ENCODE results near the gene DGKH. TPM values are rescaled to one million over a fixed set of nuclear protein-coding genes. Genes with fewer than 3 reads are reported as not detected.

Gene DGKH
- total RNA-seq, 3 donors from 2014 or later, result 11.5 to 19.0 (median 19.0) TPM

DNA sequence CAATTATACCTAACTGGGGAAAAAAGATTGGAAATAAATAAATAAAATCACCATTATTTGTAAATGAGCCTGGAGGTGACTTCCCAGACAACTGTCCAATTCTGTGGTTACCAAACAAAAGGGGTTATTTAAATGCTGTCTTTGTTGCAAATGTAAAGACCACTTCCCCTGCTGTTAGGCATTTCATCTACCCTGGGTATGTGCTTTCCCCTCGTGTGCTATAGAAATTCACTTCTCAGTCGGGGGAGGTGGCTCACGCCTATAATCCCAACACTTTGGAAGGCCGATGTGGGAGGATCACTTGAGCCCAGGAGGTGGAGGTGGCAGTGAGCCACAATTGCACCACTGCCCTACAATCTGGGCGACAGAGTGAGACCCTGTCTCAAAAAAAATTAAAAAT lies 121.6 kb downstream of the DGKH start:
- Histone ChIP-seq H3K9me3 (no peaks in the 10 kb centered on the region), H3K4me3 (no peak overlapping the region), H3K27me3 (no peaks in the 10 kb centered on the region), H3K4me1 (no peaks in the 10 kb centered on the region), H3K27ac (no peak overlapping the region), H3K36me3 (peaks cover 6% of the 10 kb centered on the region)
- intact Hi-C loops (cut with DNase I; ENCODE audit: low total_unique reads), result no loop called here
- DNase-seq (ENCODE audit: low spot score in 2 of 2), result no peak
- TF ChIP-seq POLR2A (IDR thresholded peaks at IDR 0.05), result no peak
- TF ChIP-seq, protein P1, sequence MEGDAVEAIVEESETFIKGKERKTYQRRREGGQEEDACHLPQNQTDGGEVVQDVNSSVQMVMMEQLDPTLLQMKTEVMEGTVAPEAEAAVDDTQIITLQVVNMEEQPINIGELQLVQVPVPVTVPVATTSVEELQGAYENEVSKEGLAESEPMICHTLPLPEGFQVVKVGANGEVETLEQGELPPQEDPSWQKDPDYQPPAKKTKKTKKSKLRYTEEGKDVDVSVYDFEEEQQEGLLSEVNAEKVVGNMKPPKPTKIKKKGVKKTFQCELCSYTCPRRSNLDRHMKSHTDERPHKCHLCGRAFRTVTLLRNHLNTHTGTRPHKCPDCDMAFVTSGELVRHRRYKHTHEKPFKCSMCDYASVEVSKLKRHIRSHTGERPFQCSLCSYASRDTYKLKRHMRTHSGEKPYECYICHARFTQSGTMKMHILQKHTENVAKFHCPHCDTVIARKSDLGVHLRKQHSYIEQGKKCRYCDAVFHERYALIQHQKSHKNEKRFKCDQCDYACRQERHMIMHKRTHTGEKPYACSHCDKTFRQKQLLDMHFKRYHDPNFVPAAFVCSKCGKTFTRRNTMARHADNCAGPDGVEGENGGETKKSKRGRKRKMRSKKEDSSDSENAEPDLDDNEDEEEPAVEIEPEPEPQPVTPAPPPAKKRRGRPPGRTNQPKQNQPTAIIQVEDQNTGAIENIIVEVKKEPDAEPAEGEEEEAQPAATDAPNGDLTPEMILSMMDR (IDR thresholded peaks at IDR 0.05), result no peak
- no peak for TF ChIP-seq POLR2AphosphoS5 (IDR thresholded peaks at IDR 0.05)

DNA sequence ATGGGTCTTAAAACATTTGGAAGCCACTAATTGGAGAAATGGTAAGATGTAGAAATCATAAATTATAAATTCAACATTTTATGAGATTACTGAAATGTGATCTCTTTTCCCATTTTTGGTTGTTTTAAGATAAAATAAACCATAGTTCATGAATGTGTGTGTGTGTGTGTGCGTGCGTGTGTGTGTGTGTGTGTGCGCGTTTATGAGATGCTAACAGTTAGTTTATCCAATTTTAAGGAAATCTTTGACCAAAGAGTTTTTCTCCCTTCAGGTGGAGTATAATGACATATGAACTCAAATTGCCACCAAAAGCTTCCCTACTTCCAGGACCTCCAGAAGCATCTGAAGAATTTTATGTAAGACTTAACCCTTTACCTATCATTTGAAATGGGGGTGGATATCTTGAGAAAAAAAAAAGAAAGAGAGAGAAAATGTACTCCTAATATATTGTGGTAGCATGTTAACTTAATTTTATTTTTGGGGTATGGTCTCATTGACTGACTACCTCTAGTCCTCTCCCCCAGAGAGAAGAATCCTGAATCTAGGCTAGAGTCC lies 125.4 kb downstream of the DGKH start:
- peaks cover 6% of the 10 kb centered on the region for H3K36me3 ChIP-seq
- no peaks in the 10 kb centered on the region for H3K27me3 ChIP-seq
- DNase-seq (ENCODE audit: low spot score in 2 of 2), result no peak
- no peak overlapping the region for H3K4me3 ChIP-seq
- TF ChIP-seq POLR2AphosphoS5 (IDR thresholded peaks at IDR 0.05) (no peak), POLR2A (IDR thresholded peaks at IDR 0.05) (no peak)
- TF ChIP-seq, protein P1 (IDR thresholded peaks at IDR 0.05), result no peak
- no peak overlapping the region for H3K27ac ChIP-seq
- no peaks in the 10 kb centered on the region for H3K4me1 ChIP-seq
- intact Hi-C loops (cut with DNase I; ENCODE audit: low total_unique reads), result no loop called here
- H3K9me3 ChIP-seq, result no peaks in the 10 kb centered on the region

DNA sequence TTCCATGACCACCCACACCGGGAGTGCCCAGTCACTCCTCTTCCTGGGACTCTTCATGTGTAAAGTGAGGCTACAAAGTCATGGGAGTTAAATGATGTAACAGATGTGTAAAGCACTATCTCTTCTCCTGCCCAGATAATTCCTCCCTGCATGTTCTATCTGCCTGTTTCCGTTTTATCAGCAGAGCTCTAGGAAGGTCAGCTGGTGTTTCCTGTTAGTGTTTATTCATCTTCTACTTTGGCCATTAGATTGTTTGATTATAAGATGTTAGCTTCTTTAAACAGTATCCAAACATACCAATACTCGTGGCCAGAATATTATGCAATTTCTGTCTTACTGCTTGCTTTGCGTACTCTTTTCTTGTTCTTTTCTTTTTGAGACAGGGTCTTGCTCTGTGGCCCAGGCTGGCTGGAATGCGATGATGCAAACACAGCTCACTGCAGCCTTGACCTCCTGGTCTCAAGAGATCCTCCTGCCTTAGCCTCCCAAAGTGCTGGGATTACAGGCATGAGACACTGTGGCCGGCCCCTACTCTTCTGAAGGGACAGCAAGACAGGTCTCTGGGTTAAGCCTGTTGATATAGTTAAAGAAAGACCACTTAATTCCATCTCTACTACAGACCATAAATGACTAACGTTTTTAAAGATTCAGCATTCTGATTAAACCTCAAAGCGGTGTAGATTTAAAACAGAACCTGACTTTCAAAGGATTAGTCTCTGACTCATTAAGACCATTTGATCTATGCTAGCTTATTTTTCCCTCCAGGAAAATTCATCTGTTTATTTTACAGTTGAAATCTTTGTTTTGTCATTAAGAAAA lies 126.1 kb downstream of the DGKH start:
- Histone ChIP-seq H3K9me3 (no peaks in the 10 kb centered on the region), H3K27ac (no peak overlapping the region), H3K4me1 (no peaks in the 10 kb centered on the region), H3K27me3 (no peaks in the 10 kb centered on the region), H3K4me3 (no peak overlapping the region), H3K36me3 (peaks cover 6% of the 10 kb centered on the region)
- TF ChIP-seq POLR2AphosphoS5 (IDR thresholded peaks at IDR 0.05) (no peak), POLR2A (IDR thresholded peaks at IDR 0.05) (no peak)
- TF ChIP-seq, protein P1 (IDR thresholded peaks at IDR 0.05), result no peak
- intact Hi-C loops (cut with DNase I; ENCODE audit: low total_unique reads), result no loop called here
- no peak for DNase-seq (ENCODE audit: low spot score in 2 of 2)

DNA sequence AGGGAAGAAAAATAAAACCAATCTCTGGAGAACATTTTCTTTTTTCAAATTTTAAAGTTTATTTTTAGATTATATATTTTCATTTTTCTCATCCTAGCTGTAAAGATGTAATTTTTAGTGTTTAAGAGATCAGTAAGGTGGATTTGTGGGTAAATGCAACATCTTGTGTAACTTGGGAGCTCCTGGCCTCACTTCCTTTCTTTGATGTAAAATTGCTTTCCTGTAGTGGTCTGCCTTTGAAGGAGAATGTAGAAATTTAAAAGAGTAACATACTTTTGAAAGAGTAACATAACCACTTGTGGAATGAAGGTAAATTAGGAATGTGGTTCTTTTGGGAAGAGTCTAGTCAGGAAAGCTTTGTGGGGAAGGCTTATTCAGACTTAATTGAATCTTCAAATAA lies 127.8 kb downstream of the DGKH start:
- DNase-seq (ENCODE audit: low spot score in 2 of 2), result no peak
- Histone ChIP-seq H3K9me3 (no peaks in the 10 kb centered on the region), H3K27ac (no peak overlapping the region), H3K4me3 (no peak overlapping the region), H3K27me3 (no peaks in the 10 kb centered on the region), H3K4me1 (no peaks in the 10 kb centered on the region), H3K36me3 (peaks cover 6% of the 10 kb centered on the region)
- TF ChIP-seq POLR2A (IDR thresholded peaks at IDR 0.05) (no peak), POLR2AphosphoS5 (IDR thresholded peaks at IDR 0.05) (no peak)
- TF ChIP-seq, protein P1 (IDR thresholded peaks at IDR 0.05), result no peak
- intact Hi-C loops (cut with DNase I; ENCODE audit: low total_unique reads), result no loop called here

DNA sequence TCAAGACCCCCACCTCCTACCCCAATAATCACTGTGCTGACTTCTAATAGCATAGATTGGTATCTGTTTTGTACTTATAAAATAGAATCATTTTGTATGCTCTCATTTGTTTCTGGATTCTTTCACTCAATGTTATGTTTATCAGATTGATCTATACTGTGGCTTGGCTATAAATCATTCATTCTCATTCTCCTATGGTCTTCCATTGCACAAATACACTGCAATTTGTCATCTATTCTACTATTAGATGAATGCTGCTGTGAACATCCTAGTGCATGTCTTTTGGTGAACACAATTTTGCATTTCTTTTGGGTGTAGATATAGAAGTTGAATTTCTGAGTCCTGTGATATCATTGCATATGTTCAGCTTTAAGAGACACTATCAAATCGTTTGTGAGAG lies 128.7 kb downstream of the DGKH start:
- Histone ChIP-seq H3K27me3 (no peaks in the 10 kb centered on the region), H3K4me1 (no peaks in the 10 kb centered on the region), H3K36me3 (peaks cover 6% of the 10 kb centered on the region), H3K4me3 (no peak overlapping the region), H3K27ac (no peak overlapping the region), H3K9me3 (no peaks in the 10 kb centered on the region)
- intact Hi-C loops (cut with DNase I; ENCODE audit: low total_unique reads), result no loop called here
- TF ChIP-seq, protein P1 (IDR thresholded peaks at IDR 0.05), result no peak
- no peak for TF ChIP-seq POLR2A (IDR thresholded peaks at IDR 0.05)
- no peak for DNase-seq (ENCODE audit: low spot score in 2 of 2)

All from breast epithelium (tissue), 4 donors.